A172 (cell line): ENCODE measurements around the gene CUL7. TPM values are rescaled to one million over a fixed set of nuclear protein-coding genes. Genes with fewer than 3 reads are reported as not detected.
"Not testable (repeated sequence)": the region's sequence is repeated elsewhere in the genome, so short reads cannot be mapped to it uniquely, and the experiment has no call there.

Experiments
- DNase-seq: peaks from one replicate; pipeline ENCODE4 v3.0.0-alpha.2; 2015; ENCODE audit warnings: low spot score
- total RNA-seq: library from RNA; depleted of rRNA; stranded (reverse); fragments of >200 nt; shearing (Covaris generic); gene quantifications from 2 replicates; pipeline ENCODE4 v1.2.3, GENCODE V29; 2014; rRNA removed

The CUL7 gene
- total RNA-seq, 1 experiment from 2014 or later = 22.5 TPM

DNA sequence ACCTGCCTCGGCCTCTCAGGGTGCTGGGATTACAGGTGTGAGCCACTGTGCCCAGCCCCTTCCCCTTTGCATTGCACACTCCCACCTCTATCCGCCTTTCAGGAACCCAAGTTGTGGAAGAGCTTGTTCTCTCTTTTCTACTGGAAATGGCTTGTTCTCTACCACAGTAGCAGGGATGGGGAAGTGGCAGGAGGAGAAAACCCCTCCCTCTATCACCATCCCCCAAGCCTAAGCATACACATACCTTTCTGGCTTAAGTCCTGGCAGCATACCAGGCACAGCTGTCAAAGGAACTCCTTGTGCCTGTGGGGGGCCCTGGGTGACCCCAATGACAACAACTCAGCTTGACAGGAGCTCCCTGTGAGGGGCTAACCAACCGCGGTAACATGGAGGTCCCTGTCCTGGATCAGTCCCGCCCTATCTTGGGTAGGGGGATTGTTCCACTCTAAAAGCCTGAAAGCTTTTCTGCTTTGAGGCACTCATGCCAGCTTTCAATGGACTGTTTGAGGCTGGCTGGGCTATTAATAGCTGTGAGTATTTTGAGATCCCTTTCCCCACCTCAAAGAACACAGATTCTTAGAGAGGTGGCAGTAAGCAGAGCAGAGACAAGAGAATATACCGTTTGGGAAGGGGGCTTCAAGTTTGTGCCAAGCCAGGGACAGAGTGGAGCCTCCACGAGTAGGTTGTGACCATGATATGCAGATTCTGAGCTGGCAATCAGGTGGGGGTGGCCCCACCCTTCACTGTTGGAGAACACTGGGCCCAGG is 37.3 kb downstream of the CUL7 start:
- DNase-seq = no peak

DNA sequence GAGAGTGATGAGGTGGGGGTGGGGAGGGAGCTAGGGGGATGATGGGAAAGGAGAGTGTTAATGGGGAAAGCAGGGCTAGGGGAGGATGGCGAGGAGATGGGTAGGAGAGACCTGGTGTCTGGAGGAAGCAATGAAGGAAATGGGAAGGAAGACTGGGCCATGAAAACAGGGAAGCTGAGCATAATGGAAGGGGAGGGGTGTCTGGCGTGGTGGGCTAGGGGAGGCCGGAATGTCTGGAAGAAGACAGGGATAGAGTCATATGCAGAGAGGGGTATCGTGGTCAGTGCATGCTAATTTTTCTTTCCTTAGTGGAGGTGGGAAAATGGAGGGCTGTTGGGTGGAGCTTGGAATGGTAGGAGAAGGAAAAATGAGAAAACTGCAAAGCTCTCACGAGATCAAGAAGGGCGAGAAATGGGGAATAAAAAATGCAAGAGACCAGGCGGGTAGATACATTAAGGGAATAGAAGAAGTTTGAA is 39.2 kb downstream of the CUL7 start:
- DNase-seq = no peak

DNA sequence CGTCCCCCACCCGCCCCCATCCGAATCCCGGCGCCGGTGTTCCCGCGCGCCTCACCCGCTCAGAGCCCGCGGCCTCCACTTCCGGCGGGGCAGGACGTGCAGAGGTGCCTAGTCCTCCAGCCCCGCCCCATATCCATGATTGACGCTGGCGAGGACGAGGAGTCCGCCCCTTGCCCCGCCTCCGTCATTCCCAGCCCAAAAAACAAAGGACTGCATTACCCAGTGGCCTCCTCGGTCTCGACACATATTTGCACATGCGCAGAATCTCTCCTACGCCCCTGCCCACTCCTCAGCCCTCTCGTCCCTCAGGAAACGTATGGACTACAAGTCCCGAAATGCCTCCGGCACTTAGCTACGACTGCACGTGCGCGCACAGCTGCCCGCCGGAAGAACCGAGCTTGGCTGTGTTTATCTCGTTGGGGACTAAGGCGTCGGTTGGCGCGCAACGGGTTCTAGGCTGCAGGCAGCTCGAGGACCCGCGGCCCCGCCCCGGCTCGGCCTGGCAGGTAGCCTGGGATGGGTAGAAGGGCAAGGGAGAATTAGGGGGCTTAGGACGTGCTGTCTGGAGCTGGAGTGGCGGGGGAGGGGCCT is 39.7 kb downstream of the CUL7 start, which contains the start of the genes KLHDC3 and MEA1:
KLHDC3 (plus strand) TSS at position 407 of the 591 bp plus-strand sequence. CDS start 2,944 bp downstream, outside the sequence.
MEA1 (minus strand) TSS at position 104 of the 591 bp plus-strand sequence. CDS start 133 bp downstream, outside the sequence.
- DNase-seq = peak; percentile 99

DNA sequence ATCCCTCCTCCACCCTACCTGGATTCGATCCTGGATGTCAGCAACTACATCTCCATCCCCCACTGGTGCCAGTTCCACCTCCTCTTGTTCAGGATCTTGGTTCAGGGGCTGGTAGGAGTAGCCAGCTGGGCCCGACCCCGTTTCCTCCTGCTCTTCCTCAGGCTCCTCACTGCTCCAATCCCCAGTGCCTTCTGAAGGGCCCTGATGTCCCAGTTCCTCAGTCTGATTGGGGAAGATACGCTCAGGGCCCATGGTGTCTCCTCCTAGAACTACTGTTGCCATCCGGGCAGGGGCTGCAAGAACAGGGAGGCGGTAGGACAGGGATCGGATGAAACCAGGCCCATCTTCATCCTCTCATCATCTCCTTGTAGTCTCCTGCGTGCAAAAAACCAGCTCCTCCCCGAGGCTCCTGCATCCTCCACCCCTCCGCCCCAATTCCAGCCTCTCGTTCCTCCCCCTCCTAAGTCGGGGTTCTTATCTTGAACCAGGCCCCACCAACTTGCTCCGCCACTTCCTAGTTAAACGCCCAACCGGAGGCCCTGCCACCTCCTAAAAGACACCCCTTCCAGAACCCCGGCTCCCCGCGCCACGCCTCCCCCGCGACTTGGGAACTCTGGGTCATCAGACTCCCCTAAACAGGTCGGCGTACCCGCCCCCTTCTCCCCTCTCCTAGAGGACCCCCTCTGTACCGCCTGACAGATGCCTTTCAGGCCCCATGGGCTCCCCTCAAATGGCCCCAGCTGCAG is 40.4 kb downstream of the CUL7 start:
- DNase-seq = peak; percentile 41

DNA sequence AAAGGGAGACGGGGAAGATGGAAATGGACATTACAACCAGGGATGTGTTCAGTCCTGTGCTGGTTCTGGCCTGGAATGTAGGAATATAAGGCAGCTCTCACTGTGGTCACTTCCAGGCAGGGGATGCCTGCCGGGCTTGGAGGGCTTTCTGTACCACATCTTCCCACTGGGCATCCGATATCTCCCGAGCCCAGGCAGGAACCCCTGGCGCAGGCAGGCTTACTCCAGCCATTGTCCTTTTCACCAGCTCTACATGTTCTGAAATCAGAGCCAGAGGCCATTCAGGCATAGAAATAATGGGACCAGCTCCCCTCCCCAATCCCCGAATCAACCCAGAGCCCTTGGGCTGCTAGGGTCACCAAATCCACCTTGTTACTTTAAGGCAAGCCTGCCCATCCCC is 41.3 kb downstream of the CUL7 start:
- no peak for DNase-seq

DNA sequence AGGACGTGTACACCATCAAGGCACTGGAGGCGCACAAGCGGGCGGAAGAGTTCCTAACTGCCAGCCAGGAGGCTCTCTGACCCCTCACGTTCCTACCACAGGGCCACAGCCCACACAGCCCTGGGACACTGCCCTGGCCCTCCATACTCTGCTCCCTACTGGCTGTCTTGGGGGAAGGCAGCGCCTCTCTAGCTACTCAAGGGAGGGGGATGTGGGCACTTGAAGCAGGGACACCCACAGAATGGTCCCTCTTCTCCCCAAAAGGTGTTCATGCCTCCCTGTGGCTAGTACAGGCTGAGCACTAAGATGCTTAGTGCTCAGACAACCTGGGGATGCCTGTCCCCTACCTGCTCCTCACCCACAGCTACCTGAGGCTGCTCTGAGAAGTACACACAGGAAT is 42.4 kb downstream of the CUL7 start:
- DNase-seq = no peak

DNA sequence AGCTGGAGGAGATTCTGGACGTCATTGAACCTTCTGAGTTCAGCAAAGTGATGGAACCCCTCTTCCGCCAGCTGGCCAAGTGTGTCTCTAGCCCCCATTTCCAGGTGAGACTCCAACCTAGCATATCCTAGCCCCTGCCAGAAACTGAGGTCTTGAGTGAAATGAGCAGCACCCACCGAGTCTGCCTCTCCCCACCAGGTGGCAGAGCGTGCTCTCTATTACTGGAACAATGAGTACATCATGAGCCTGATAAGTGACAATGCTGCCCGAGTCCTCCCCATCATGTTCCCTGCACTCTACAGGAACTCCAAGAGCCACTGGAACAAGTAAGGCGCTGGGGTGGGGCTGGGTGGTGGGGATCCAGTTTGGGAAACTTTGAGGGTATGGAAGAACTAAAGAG is 44.5 kb downstream of the CUL7 start:
- DNase-seq = no peak

DNA sequence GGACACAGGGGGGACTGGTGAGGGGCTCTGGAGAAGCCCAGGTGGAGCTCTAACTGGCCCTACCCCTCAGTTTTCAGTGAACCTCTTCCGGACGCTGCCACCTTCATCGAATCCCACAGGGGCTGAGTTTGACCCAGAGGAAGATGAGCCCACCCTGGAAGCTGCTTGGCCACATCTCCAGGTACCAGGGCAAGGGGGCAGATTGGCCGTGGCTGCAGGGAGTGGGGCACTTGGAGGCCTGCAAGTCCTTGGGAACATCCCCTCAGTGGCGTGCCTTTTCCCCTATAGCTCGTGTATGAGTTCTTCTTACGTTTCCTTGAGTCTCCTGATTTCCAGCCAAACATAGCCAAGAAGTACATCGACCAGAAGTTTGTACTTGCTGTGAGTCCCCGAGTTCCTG is 46.5 kb downstream of the CUL7 start:
- DNase-seq = no peak

DNA sequence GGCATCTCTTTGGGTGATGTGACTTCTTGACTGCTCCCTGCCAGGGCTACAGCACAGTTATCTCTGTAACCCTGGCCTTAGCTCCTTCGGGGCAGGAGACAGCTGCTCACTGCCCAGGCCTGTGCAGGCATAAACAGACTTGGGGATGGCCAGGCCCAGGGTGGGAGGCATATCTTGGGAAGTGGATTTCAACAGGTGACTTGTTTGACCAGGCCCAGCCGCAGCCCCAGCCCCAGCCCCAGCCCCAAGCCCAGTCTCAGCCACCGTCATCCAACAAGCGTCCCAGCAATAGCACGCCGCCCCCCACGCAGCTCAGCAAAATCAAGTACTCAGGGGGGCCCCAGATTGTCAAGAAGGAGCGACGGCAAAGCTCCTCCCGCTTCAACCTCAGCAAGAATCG is 47.4 kb downstream of the CUL7 start:
- no peak for DNase-seq

DNA sequence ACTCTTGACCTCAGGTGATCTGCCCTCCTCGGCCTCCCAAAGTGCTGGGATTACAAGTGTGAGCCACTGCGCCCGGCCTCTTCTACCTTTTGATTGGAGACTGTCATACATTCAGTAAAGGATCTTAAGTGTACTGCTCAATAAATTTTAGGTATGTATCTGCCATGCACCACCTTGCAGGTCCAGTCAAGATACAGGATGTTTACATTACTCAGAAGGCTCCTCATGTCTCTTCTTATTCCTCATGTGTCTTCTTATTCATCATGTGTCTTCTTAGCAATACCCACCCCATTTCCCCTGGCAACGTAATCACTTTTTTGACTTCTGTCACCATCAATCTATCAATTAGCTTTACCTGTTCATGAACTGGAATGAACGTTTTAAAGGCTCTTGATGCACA is 47.8 kb downstream of the CUL7 start:
- no peak for DNase-seq

DNA sequence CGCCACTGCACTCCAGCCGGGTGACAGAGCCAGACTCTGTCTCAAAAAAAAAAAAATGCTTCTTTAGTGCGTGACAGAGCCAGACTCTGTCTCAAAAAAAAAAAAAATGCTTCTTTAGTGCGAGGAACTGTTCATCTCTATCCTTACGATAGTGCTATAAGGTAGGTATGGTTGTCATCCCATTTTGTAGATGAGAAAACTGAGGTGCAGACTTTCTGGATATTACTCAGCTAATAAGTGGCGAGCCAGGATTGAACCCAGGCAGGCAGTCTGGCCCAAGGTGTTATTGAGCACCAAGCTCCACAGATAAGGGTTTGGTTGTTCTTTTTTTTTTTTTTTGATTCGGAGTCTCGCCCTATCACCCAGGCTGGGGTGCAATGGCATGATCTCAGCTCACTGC is 51.8 kb downstream of the CUL7 start:
- no peak for DNase-seq

DNA sequence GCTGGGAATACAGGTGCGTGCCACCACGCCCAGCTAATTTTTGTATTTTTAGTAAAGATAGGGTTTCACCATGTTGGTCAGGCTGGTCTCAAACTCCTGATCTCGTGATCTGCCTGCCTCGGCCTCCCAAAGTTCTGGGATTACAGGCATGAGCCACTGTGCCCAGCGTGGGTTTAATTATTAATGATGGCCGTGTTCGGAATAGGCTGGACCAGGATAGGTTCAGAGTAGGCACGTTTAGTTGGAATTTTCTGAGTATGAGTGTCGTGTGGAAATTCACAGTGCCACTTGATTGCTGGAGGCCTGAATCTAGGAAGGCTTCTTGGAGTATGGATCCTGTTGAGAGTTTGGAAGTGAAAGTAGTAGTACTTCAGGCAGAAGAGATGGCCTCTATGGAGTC is 55.4 kb downstream of the CUL7 start:
- DNase-seq = not testable (repeated sequence)

DNA sequence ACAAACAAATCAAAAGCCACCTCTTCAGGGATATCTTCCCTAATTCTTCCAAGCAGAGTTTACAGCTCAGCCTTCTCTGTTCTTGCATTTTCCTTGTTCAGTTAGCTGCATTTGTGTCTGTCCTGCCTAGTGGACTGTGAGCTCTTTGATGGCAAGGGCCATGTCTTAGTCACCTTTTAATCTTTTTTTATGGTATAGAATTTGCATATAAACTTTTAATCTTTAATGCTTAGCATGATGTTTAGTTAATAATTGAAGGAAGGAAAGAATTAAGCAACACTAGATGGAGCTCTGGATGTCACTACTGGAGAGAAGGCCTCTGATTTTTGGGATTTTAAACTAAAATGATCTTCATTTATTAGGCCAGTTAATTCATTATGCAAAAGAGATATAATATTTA is 57.1 kb downstream of the CUL7 start:
- DNase-seq = no peak

DNA sequence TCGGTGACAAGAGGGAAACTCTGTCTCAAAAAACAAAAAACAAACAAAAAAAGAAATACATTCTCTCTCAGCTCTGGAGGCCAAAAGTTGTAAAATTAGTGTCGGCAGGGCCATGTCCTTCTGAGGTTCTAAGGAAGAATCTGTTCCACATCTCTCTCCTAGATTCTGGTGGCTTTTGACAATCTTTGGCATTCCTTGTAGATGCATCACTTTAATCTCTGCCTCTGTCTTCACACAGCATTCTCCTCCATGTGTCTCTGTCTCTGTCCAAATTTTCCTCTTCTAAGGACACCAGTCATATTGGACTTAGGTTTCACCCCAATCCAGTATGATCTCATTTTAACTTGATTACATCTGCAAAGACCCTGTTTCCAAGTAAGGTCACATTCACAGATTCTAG is 60.2 kb downstream of the CUL7 start:
- no peak for DNase-seq

DNA sequence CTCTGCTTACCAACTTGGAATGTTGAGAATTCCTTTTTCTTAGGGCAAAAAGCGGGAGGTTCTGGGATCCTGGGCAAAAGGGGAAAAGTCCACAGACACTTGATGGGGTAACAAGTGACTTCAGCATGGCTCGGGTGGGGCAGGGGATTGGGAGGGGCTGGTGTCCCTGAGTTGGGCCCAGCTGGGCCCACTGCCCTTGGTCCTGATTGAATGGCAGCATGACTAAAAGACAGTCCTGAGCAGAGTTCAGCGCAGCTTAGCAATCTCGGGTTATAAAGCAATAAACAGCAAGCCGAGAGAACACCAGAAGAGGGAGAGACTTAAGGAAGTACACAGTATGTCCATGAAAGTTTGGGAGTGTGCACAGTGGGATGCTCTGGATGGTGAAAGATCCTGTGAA is 63.7 kb downstream of the CUL7 start:
- DNase-seq = no peak

DNA sequence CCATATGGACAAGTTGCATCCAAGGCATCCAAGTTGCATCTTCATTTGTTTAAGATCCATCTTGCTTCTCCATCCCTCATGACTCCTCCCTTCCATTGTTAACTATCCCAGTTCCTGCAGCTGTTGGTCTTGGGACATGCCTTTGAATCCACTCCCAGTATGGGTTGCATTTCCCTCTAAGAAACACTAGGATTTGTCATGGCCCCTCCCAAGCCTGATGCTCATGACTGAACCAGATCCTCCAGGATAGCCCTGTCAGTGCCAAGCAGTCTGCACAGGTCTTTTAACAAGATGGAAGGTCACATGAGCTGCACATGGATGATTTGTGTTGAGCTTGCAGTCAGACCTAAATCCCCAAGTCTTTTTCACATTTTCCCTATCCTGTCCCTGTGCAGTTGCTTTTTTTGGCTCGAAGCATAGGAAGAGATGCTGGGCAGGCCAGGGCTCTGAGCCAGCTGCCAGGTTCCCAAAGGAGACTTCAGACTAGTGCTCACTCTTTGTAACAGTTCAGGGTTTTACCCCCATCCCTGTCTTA is 65.1 kb downstream of the CUL7 start:
- no peak for DNase-seq

Other genes with a start within 250 kb of the CUL7 start
- 104 and 108 TPM in 2 replicates for gene RPL7L1, start 174.2 kb downstream of the CUL7 start, total RNA-seq
- gene PTCRA, start 137.8 kb downstream of the CUL7 start, total RNA-seq = not detected in 2 replicates
- 33.8 and 36.3 TPM in 2 replicates for gene CNPY3, start 124.4 kb downstream of the CUL7 start, total RNA-seq
- 0.24 TPM in 1 of 2 replicates, not detected in the other for gene GNMT, start 93.1 kb downstream of the CUL7 start, total RNA-seq
- 8.2 and 9.4 TPM in 2 replicates for gene PEX6, start 74.7 kb downstream of the CUL7 start, total RNA-seq
- 38.9 and 48.5 TPM in 2 replicates for gene PPP2R5D, start 69.3 kb downstream of the CUL7 start, total RNA-seq
- gene MEA1, start 39.9 kb downstream of the CUL7 start, total RNA-seq = 134 and 144 TPM in 2 replicates
- 75.3 and 90.8 TPM in 2 replicates for gene KLHDC3, start 39.6 kb downstream of the CUL7 start, total RNA-seq
- 111 and 121 TPM in 2 replicates for gene RRP36, start 32.2 kb downstream of the CUL7 start, total RNA-seq
- 29.9 and 30.7 TPM in 2 replicates for gene MRPL2, start 5.6 kb upstream of the CUL7 start, total RNA-seq
- gene KLC4, start 5.8 kb upstream of the CUL7 start, total RNA-seq = 17.0 and 19.0 TPM in 2 replicates
- gene PTK7, start 22.5 kb upstream of the CUL7 start, total RNA-seq = 82.3 and 84.6 TPM in 2 replicates
- 15.7 and 18.0 TPM in 2 replicates for gene SRF, start 117.4 kb upstream of the CUL7 start, total RNA-seq
- gene CUL9, start 128.3 kb upstream of the CUL7 start, total RNA-seq = 17.5 and 19.6 TPM in 2 replicates
- 120 and 173 TPM in 2 replicates for gene DNPH1, start 175.6 kb upstream of the CUL7 start, total RNA-seq
- gene TTBK1, start 189.6 kb upstream of the CUL7 start, total RNA-seq = not detected in 2 replicates
- not detected in 2 replicates for gene SLC22A7, start 244.4 kb upstream of the CUL7 start, total RNA-seq